ENCODE data around the gene METTL18. TPM values are rescaled to one million over a fixed set of nuclear protein-coding genes. Genes with fewer than 3 reads are reported as not detected.

The METTL18 gene
- total RNA-seq, 1 donor from 2014 or later: 24.2 TPM

- H3K9me3 Mint-ChIP-seq: no peaks in the 10 kb centered on the region
- H2AFZ ChIP-seq (replicated peaks): no peak overlapping the region
These were observed 35.0 kb upstream of the METTL18 start for GRCh38 chr1:169829671-169830070.

GRCh38 chr1:169824153-169824552 is 29.4 kb upstream of the METTL18 start:
- H3K9me3 ChIP-seq (ENCODE audit: low read depth): no peaks in the 10 kb centered on the region
- H3K27ac Mint-ChIP-seq: no peak overlapping the region
- no peak overlapping the region for H3K4me3 Mint-ChIP-seq
- H3K27me3 Mint-ChIP-seq (ENCODE audit: insufficient read depth, low read depth): no peaks in the 10 kb centered on the region
- no peaks in the 10 kb centered on the region for H3K4me1 Mint-ChIP-seq
- no peaks in the 10 kb centered on the region for H3K79me2 ChIP-seq (ENCODE audit: low read depth)
- peaks cover 5% of the 10 kb centered on the region for H3K36me3 ChIP-seq
- no peak overlapping the region for H2AFZ ChIP-seq (replicated peaks)
- peaks cover 6% of the 10 kb centered on the region for H4K20me1 ChIP-seq (ENCODE audit: low read depth)
- no peaks in the 10 kb centered on the region for H3F3A ChIP-seq (ENCODE audit: low read depth)
- H3K4me2 ChIP-seq: no peak overlapping the region
- no peak overlapping the region for H3K27ac ChIP-seq
- no peak overlapping the region for H3K9ac ChIP-seq
- H3K27me3 ChIP-seq: no peaks in the 10 kb centered on the region
- H3K9me3 Mint-ChIP-seq: no peaks in the 10 kb centered on the region
- no peaks in the 10 kb centered on the region for H3K4me1 ChIP-seq
- no peak overlapping the region for H3K4me3 ChIP-seq
- no peak for DNase-seq (ENCODE audit: low spot score)
- H3K36me3 Mint-ChIP-seq: peaks cover 11% of the 10 kb centered on the region
- TF ChIP-seq EZH2 (IDR thresholded peaks at IDR 0.05): no peak
- TF ChIP-seq CTCF (IDR thresholded peaks at IDR 0.05): no peak
- TF ChIP-seq EZH2phosphoT487 (IDR thresholded peaks at IDR 0.05): no peak

More at GRCh38 chr1:169829671-169830070, 35.0 kb upstream of the METTL18 start:
- TF ChIP-seq CTCF (IDR thresholded peaks at IDR 0.05) (no peak), EZH2 (IDR thresholded peaks at IDR 0.05) (no peak), EZH2phosphoT487 (IDR thresholded peaks at IDR 0.05) (no peak)
- Mint-ChIP-seq H3K4me3 (no peak overlapping the region), H3K27me3 (ENCODE audit: insufficient read depth, low read depth) (no peaks in the 10 kb centered on the region), H3K27ac (no peak overlapping the region), H3K4me1 (no peaks in the 10 kb centered on the region), H3K36me3 (peaks cover 2% of the 10 kb centered on the region)
- Histone ChIP-seq H3F3A (ENCODE audit: low read depth) (no peaks in the 10 kb centered on the region), H3K9me3 (ENCODE audit: low read depth) (no peaks in the 10 kb centered on the region), H3K79me2 (ENCODE audit: low read depth) (no peaks in the 10 kb centered on the region), H3K4me3 (no peak overlapping the region), H3K4me2 (no peak overlapping the region), H3K36me3 (peaks cover 24% of the 10 kb centered on the region), H3K27ac (no peak overlapping the region), H4K20me1 (ENCODE audit: low read depth) (no peaks in the 10 kb centered on the region), H3K27me3 (no peaks in the 10 kb centered on the region), H3K9ac (no peak overlapping the region), H3K4me1 (no peaks in the 10 kb centered on the region)
- no peak for DNase-seq (ENCODE audit: low spot score)

GRCh38 chr1:169821500-169821899 is 26.8 kb upstream of the METTL18 start:
- no peaks in the 10 kb centered on the region for H3K4me1 ChIP-seq
- no peak for DNase-seq (ENCODE audit: low spot score)
- peaks cover 5% of the 10 kb centered on the region for H3K9me3 Mint-ChIP-seq

More at GRCh38 chr1:169821500-169821899, 26.8 kb upstream of the METTL18 start:
- H3K4me2 ChIP-seq: no peak overlapping the region
- H2AFZ ChIP-seq (replicated peaks): no peak overlapping the region
- Mint-ChIP-seq H3K36me3 (peaks cover 20% of the 10 kb centered on the region), H3K27ac (no peak overlapping the region), H3K27me3 (ENCODE audit: insufficient read depth, low read depth) (no peaks in the 10 kb centered on the region), H3K4me3 (no peak overlapping the region), H3K4me1 (no peaks in the 10 kb centered on the region)
- TF ChIP-seq EZH2 (IDR thresholded peaks at IDR 0.05): no peak
- no peak for TF ChIP-seq CTCF (IDR thresholded peaks at IDR 0.05)
- no peak for TF ChIP-seq EZH2phosphoT487 (IDR thresholded peaks at IDR 0.05)
- H3K9ac ChIP-seq: no peak overlapping the region
- H3F3A ChIP-seq (ENCODE audit: low read depth): no peaks in the 10 kb centered on the region
- H3K27me3 ChIP-seq: no peaks in the 10 kb centered on the region
- peaks cover 6% of the 10 kb centered on the region for H4K20me1 ChIP-seq (ENCODE audit: low read depth)
- H3K9me3 ChIP-seq (ENCODE audit: low read depth): no peaks in the 10 kb centered on the region
- H3K79me2 ChIP-seq (ENCODE audit: low read depth): no peaks in the 10 kb centered on the region
- H3K36me3 ChIP-seq: peaks cover 16% of the 10 kb centered on the region
- no peak overlapping the region for H3K4me3 ChIP-seq
- H3K27ac ChIP-seq: no peak overlapping the region
